A673 (cell line): ENCODE results near the gene CEACAM18. TPM values are rescaled to one million over a fixed set of nuclear protein-coding genes. Genes with fewer than 3 reads are reported as not detected.

Experiments used
- BruUV-seq: library from RNA; stranded (reverse); fragments of 400-500 nt; replicated peaks from 2 replicates; lab custom pipeline; 2021; lab: Mats Ljungman, UMichigan
- CTCF ChIA-PET: fragments of 300-600 bp; sonication (Branson Sonifier 250); formaldehyde crosslinking; loops from one replicate; lab custom pipeline; 2022; ENCODE audit warnings: antibody characterized with exemption; lab: Charles Lee
- POLR2A ChIA-PET: fragments of 300-600 bp; sonication (Branson Sonifier 250); formaldehyde crosslinking; loops from one replicate; lab custom pipeline; 2022; ENCODE audit warnings: antibody characterized with exemption; ENCODE audit not compliant: low non-redundant PET; lab: Charles Lee
- DNase-seq: peaks from one replicate; pipeline ENCODE4 v3.0.0-alpha.2; 2015; ENCODE audit warnings: low spot score
- H3K27ac ChIP-seq: fragments of 200-600 bp; sonication (generic); 2 replicates; pipeline ENCODE4 v1.5.1; 2016; ENCODE audit warnings: mixed run types, low read depth, mild to moderate bottlenecking, mixed read lengths, antibody characterized with exemption, low read length; ENCODE audit not compliant: poor library complexity, severe bottlenecking
- H3K27me3 ChIP-seq: fragments of 200-600 bp; sonication (generic); replicated peaks from 2 replicates; pipeline ENCODE4 v1.6.1; 2017; ENCODE audit warnings: mixed run types, low read depth, mild to moderate bottlenecking, mixed read lengths, antibody characterized with exemption, low read length; ENCODE audit not compliant: insufficient read depth, poor library complexity
- H3K36me3 ChIP-seq: fragments of 200-600 bp; sonication (generic); 2 replicates; pipeline ENCODE4 v1.6.1; 2016; ENCODE audit warnings: mixed run types, mild to moderate bottlenecking, mixed read lengths, antibody characterized with exemption, low read length; ENCODE audit not compliant: insufficient read depth, poor library complexity, severe bottlenecking
- H3K4me1 ChIP-seq: fragments of 200-600 bp; sonication (generic); 2 replicates; pipeline ENCODE4 v1.6.1; 2017; ENCODE audit warnings: mixed run types, mild to moderate bottlenecking, mixed read lengths, antibody characterized with exemption, low read length; ENCODE audit not compliant: insufficient read depth, poor library complexity, severe bottlenecking
- H3K4me3 ChIP-seq: fragments of 200-600 bp; sonication (generic); 2 replicates; pipeline ENCODE4 v1.5.1; 2016; ENCODE audit warnings: low read depth, mixed run types, mild to moderate bottlenecking, mixed read lengths, low read length; ENCODE audit not compliant: poor library complexity, severe bottlenecking
- H3K9me3 ChIP-seq: fragments of 200-600 bp; sonication (generic); 2 replicates; pipeline ENCODE4 v1.6.1; 2016; ENCODE audit warnings: mixed run types, low read depth, mild to moderate bottlenecking, mixed read lengths, antibody characterized with exemption, low read length; ENCODE audit not compliant: poor library complexity, severe bottlenecking
- CTCF ChIP-seq: fragments of 300-800, 200-600 bp; sonication (generic); conservative IDR thresholded peaks from 2 replicates; pipeline ENCODE4 v1.5.1; 2017; ENCODE audit warnings: low read depth, mild to moderate bottlenecking, antibody characterized with exemption, low read length, moderate library complexity, mixed read lengths
- EZH2 ChIP-seq: fragments of 200-600 bp; sonication (generic); IDR thresholded peaks from 2 replicates; pipeline ENCODE4 v1.6.1; 2017; ENCODE audit warnings: borderline replicate concordance, low read depth, mild to moderate bottlenecking, mixed read lengths, antibody characterized with exemption, low read length; ENCODE audit not compliant: poor library complexity, severe bottlenecking
- intact Hi-C: fragments of 100-400 bp; cut with micrococcal nuclease; formaldehyde crosslinking; loops from one replicate; pipeline ENCODE4 v1.10.0; 2022; ENCODE audit not compliant: unreplicated experiment
- total RNA-seq: library from RNA; stranded (reverse); gene quantifications from 2 replicates; pipeline ENCODE4 v1.2.3, GENCODE V29; 2021

CEACAM18 gene
- total RNA-seq, 1 experiment from 2014 or later = not detected

GRCh38 chr19:51503286-51503817 is 25.0 kb downstream of the CEACAM18 start:
- no peak overlapping the region for H3K4me3 ChIP-seq
- intact Hi-C loops = no loop called here
- ChIA-PET CTCF (no interaction called here), POLR2A (no interaction called here)
- H3K9me3 ChIP-seq = no peaks in the 10 kb centered on the region
- H3K36me3 ChIP-seq = no peaks in the 10 kb centered on the region
- no peak for DNase-seq
- BruUV-seq = no TSS peak
- TF ChIP-seq CTCF = no peak
- no peak for TF ChIP-seq EZH2
- no peaks in the 10 kb centered on the region for H3K4me1 ChIP-seq
- peaks cover 36% of the 10 kb centered on the region for H3K27me3 ChIP-seq
- no peak overlapping the region for H3K27ac ChIP-seq

GRCh38 chr19:51503896-51504295 is 25.6 kb downstream of the CEACAM18 start:
- Histone ChIP-seq H3K27me3 (peaks cover 38% of the 10 kb centered on the region), H3K9me3 (no peaks in the 10 kb centered on the region), H3K27ac (no peak overlapping the region), H3K4me1 (no peaks in the 10 kb centered on the region), H3K4me3 (no peak overlapping the region), H3K36me3 (no peaks in the 10 kb centered on the region)
- BruUV-seq = no TSS peak
- POLR2A ChIA-PET = no interaction called here
- DNase-seq = no peak
- no peak for TF ChIP-seq CTCF
- no peak for TF ChIP-seq EZH2
- intact Hi-C loops = no loop called here
- CTCF ChIA-PET = no interaction called here

- ChIA-PET CTCF (no interaction called here), POLR2A (no interaction called here)
- Histone ChIP-seq H3K36me3 (no peaks in the 10 kb centered on the region), H3K9me3 (no peaks in the 10 kb centered on the region), H3K4me3 (no peak overlapping the region), H3K27ac (no peak overlapping the region), H3K27me3 (peaks cover 57% of the 10 kb centered on the region), H3K4me1 (no peaks in the 10 kb centered on the region)
- intact Hi-C loops = no loop called here
- DNase-seq = no peak
- TF ChIP-seq EZH2 (no peak), CTCF (no peak)
- no TSS peak for BruUV-seq
These were observed 27.6 kb downstream of the CEACAM18 start for GRCh38 chr19:51505904-51506303.
